ENCODE results near the gene CDC5L. TPM values are rescaled to one million over a fixed set of nuclear protein-coding genes. Genes with fewer than 3 reads are reported as not detected.

Gene CDC5L
- total RNA-seq, 2 experiments from 2014 or later = 20.9 to 22.8 TPM

- Mint-ChIP-seq H3K36me3 (no peaks in the 10 kb centered on the region), H3K27ac (no peak overlapping the region), H3K4me3 (no peak overlapping the region), H3K9me3 (no peaks in the 10 kb centered on the region), H3K4me1 (no peaks in the 10 kb centered on the region), H3K27me3 (peaks cover 3% of the 10 kb centered on the region)
- no peak for ATAC-seq (ENCODE audit: low read depth)
- no peak for DNase-seq
- POLR2A ChIA-PET = no interaction called here
Measured at GRCh38 chr6:44481760-44482159, 94.3 kb downstream of the CDC5L start.

- Mint-ChIP-seq H3K27ac (no peak overlapping the region), H3K4me3 (no peak overlapping the region), H3K36me3 (no peaks in the 10 kb centered on the region), H3K9me3 (no peaks in the 10 kb centered on the region), H3K27me3 (peaks cover 4% of the 10 kb centered on the region), H3K4me1 (no peaks in the 10 kb centered on the region)
- DNase-seq (no peak), ATAC-seq (ENCODE audit: low read depth) (no peak)
- POLR2A ChIA-PET = no interaction called here
Measured at GRCh38 chr6:44485601-44486401, 98.3 kb downstream of the CDC5L start.

GRCh38 chr6:44487002-44487401, 99.5 kb downstream of the CDC5L start:
- POLR2A ChIA-PET = no interaction called here
- ATAC-seq (ENCODE audit: low read depth) (no peak), DNase-seq (no peak)
- Mint-ChIP-seq H3K27ac (no peak overlapping the region), H3K4me3 (no peak overlapping the region), H3K27me3 (peaks cover 4% of the 10 kb centered on the region), H3K9me3 (no peaks in the 10 kb centered on the region), H3K4me1 (no peaks in the 10 kb centered on the region), H3K36me3 (no peaks in the 10 kb centered on the region)

GRCh38 chr6:44487586-44487985, 100.1 kb downstream of the CDC5L start:
- no peaks in the 10 kb centered on the region for H3K36me3 Mint-ChIP-seq

GRCh38 chr6:44489910-44490604, 102.6 kb downstream of the CDC5L start:
- Mint-ChIP-seq H3K36me3 (no peaks in the 10 kb centered on the region), H3K9me3 (no peaks in the 10 kb centered on the region), H3K27ac (no peak overlapping the region), H3K27me3 (peaks cover 4% of the 10 kb centered on the region), H3K4me1 (no peaks in the 10 kb centered on the region), H3K4me3 (no peak overlapping the region)
- DNase-seq = no peak
- no peak for ATAC-seq (ENCODE audit: low read depth)
- POLR2A ChIA-PET = no interaction called here

More at GRCh38 chr6:44487586-44487985, 100.1 kb downstream of the CDC5L start:
- H3K9me3 Mint-ChIP-seq = no peaks in the 10 kb centered on the region
- H3K4me3 Mint-ChIP-seq = no peak overlapping the region
- POLR2A ChIA-PET = no interaction called here
- DNase-seq (no peak), ATAC-seq (ENCODE audit: low read depth) (no peak)
- peaks cover 4% of the 10 kb centered on the region for H3K27me3 Mint-ChIP-seq
- no peak overlapping the region for H3K27ac Mint-ChIP-seq
- H3K4me1 Mint-ChIP-seq = no peaks in the 10 kb centered on the region

GRCh38 chr6:44493132-44493531, 105.6 kb downstream of the CDC5L start:
- Mint-ChIP-seq H3K4me3 (no peak overlapping the region), H3K4me1 (no peaks in the 10 kb centered on the region), H3K27ac (no peak overlapping the region), H3K27me3 (peaks cover 4% of the 10 kb centered on the region), H3K36me3 (no peaks in the 10 kb centered on the region), H3K9me3 (no peaks in the 10 kb centered on the region)
- DNase-seq (no peak), ATAC-seq (ENCODE audit: low read depth) (no peak)
- POLR2A ChIA-PET = no interaction called here

- Mint-ChIP-seq H3K4me3 (no peak overlapping the region), H3K36me3 (no peaks in the 10 kb centered on the region), H3K27ac (no peak overlapping the region), H3K27me3 (peaks cover 2% of the 10 kb centered on the region), H3K4me1 (no peaks in the 10 kb centered on the region), H3K9me3 (no peaks in the 10 kb centered on the region)
- POLR2A ChIA-PET = no interaction called here
- no peak for DNase-seq
- no peak for ATAC-seq (ENCODE audit: low read depth)
Measured at GRCh38 chr6:44493593-44493992, 106.1 kb downstream of the CDC5L start.

GRCh38 chr6:44494011-44494501, 106.5 kb downstream of the CDC5L start:
- Mint-ChIP-seq H3K36me3 (no peaks in the 10 kb centered on the region), H3K4me1 (no peaks in the 10 kb centered on the region), H3K4me3 (no peak overlapping the region), H3K27ac (no peak overlapping the region), H3K9me3 (no peaks in the 10 kb centered on the region), H3K27me3 (peaks cover under 1% of the 10 kb centered on the region)
- POLR2A ChIA-PET = no interaction called here
- ATAC-seq (ENCODE audit: low read depth) = no peak
- no peak for DNase-seq

- ATAC-seq (ENCODE audit: low read depth) = no peak
- POLR2A ChIA-PET = no interaction called here
- H3K4me1 Mint-ChIP-seq = no peaks in the 10 kb centered on the region
- no peak for DNase-seq
- no peak overlapping the region for H3K27ac Mint-ChIP-seq
- H3K4me3 Mint-ChIP-seq = no peak overlapping the region
- no peaks in the 10 kb centered on the region for H3K9me3 Mint-ChIP-seq
- H3K27me3 Mint-ChIP-seq = no peaks in the 10 kb centered on the region
- no peaks in the 10 kb centered on the region for H3K36me3 Mint-ChIP-seq
Measured at GRCh38 chr6:44495036-44495901, 107.8 kb downstream of the CDC5L start.

- H3K36me3 Mint-ChIP-seq = no peaks in the 10 kb centered on the region
- POLR2A ChIA-PET = no interaction called here
- no peak overlapping the region for H3K27ac Mint-ChIP-seq
- DNase-seq (no peak), ATAC-seq (ENCODE audit: low read depth) (no peak)
- no peak overlapping the region for H3K4me3 Mint-ChIP-seq
- H3K27me3 Mint-ChIP-seq = no peaks in the 10 kb centered on the region
- no peaks in the 10 kb centered on the region for H3K4me1 Mint-ChIP-seq
- no peaks in the 10 kb centered on the region for H3K9me3 Mint-ChIP-seq
Measured at GRCh38 chr6:44496665-44497369, 109.3 kb downstream of the CDC5L start.

GRCh38 chr6:44497807-44498206, 110.3 kb downstream of the CDC5L start:
- H3K9me3 Mint-ChIP-seq = no peaks in the 10 kb centered on the region
- no peaks in the 10 kb centered on the region for H3K36me3 Mint-ChIP-seq
- ATAC-seq (ENCODE audit: low read depth) = no peak
- H3K27me3 Mint-ChIP-seq = no peaks in the 10 kb centered on the region
- POLR2A ChIA-PET = no interaction called here
- H3K4me3 Mint-ChIP-seq = no peak overlapping the region
- DNase-seq = no peak
- H3K4me1 Mint-ChIP-seq = no peaks in the 10 kb centered on the region
- no peak overlapping the region for H3K27ac Mint-ChIP-seq

GRCh38 chr6:44498436-44498835, 110.9 kb downstream of the CDC5L start:
- Mint-ChIP-seq H3K27me3 (no peaks in the 10 kb centered on the region), H3K36me3 (no peaks in the 10 kb centered on the region), H3K27ac (no peak overlapping the region), H3K4me1 (no peaks in the 10 kb centered on the region), H3K4me3 (no peak overlapping the region), H3K9me3 (no peaks in the 10 kb centered on the region)
- DNase-seq (no peak), ATAC-seq (ENCODE audit: low read depth) (no peak)
- POLR2A ChIA-PET = no interaction called here

GRCh38 chr6:44499609-44500008, 112.1 kb downstream of the CDC5L start:
- H3K4me3 Mint-ChIP-seq = no peak overlapping the region
- H3K9me3 Mint-ChIP-seq = no peaks in the 10 kb centered on the region
- H3K4me1 Mint-ChIP-seq = no peaks in the 10 kb centered on the region
- H3K36me3 Mint-ChIP-seq = no peaks in the 10 kb centered on the region
- ATAC-seq (ENCODE audit: low read depth) (no peak), DNase-seq (no peak)
- no peak overlapping the region for H3K27ac Mint-ChIP-seq
- POLR2A ChIA-PET = no interaction called here
- H3K27me3 Mint-ChIP-seq = no peaks in the 10 kb centered on the region
